Activated CD4-positive, alpha-beta T cell treated with anti-CD3 and anti-CD28 coated beads for 24 hours (primary cell): ENCODE results near the gene ADCY7.

ENCODE experiments used
- DNase-seq, 2 donors: peaks; one replicate each; pipeline ENCODE4 v3.0.0-alpha.2; 2020; ENCODE audit warnings: low read depth in 2 of 2

ADCY7 gene

GRCh38 chr16:50282010-50282538 is 15.7 kb downstream of the ADCY7 start:
- DNase-seq = no peak

DNA sequence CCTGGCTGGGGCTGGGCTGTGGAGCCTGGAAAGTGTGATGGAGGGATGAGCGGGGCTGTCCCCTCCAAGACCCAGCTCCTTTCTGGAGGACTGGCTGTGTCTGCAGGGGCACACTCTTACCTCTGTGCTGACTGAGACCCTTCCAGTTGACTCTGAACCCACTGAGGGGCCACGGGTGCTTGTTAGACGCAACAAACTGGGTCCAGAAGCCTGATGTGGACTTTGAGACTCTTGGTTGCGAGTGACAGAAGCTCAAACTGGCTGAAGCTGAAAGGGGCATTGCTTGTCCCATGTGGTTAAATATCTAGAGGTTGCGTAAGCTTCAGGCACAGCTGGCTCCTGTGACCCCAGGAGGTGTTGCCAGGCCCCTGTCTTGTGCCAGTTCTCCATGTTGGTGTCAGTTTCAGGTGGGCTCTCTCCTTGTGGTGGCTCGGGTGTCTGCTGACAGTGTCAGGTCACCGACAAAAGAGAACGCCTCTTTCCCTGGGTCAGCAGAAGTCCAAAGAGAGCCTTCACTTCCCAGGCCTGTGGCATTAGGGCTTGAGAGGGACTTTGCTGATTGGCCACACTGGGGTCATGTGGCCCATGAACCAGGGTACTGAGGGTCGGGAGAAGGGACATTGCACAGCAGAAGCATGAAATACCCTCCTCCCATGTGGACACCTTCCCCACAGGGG is 16.7 kb downstream of the ADCY7 start:
- no peak for DNase-seq

DNA sequence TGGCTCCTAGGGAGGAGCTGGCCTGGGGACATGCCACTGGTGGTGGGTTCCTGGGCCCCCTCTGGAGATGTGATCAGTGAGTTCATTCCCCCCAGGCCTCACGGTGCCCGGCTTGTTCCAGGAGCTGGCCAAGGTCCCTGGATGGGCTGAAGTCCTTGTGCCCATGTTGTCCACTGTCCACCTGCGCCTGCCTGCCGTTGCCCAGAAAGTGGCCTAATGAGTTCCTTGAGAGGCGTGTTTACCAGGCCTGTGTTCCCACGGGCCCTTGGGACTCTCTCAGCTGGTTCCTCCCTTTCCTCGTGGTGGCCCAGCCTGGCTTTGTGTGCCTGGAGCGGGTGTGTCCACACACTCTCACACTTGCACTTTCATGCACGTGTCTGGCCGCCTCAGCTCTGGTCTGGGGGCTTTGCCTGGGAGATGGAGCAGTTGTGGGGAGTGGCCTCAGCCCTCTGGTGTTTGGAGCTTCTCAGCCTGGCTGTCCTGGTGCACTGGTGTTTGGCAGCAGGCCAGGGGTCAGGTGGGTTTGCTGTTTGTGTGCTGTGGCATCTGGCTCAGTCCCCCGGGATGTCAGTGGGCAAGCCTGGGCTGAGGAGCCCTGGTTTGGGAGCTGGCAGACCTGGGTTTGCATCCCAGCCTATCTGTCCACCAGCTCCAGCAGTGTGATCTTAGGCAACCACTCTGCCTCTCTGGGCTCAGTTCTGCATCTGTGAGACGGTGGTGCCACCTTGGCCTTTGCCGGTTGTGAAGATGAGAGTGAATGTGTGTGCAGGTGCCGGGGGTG is 18.0 kb downstream of the ADCY7 start:
- DNase-seq = no peak

- no peak for DNase-seq
These were observed 19.2 kb downstream of the ADCY7 start for GRCh38 chr16:50285406-50286003.

DNA sequence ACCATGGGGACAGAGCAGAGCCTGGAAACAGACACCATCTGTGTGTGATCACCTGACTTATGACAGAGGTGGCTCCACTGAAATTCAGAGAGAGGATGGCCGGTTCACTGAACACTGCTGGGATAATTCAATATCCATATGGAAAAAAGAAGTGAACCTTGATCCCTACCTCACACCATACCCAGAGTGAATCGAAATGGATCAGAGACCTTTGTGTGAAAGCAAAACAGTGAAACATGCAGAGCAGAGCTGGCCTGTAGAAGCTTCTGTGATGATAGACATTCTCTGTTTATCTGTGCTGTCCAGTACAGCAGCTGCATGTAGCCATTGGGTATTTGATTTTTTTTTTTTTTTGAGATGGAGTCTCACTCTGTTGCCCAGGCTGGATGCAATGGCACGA is 20.3 kb downstream of the ADCY7 start:
- no peak for DNase-seq

DNA sequence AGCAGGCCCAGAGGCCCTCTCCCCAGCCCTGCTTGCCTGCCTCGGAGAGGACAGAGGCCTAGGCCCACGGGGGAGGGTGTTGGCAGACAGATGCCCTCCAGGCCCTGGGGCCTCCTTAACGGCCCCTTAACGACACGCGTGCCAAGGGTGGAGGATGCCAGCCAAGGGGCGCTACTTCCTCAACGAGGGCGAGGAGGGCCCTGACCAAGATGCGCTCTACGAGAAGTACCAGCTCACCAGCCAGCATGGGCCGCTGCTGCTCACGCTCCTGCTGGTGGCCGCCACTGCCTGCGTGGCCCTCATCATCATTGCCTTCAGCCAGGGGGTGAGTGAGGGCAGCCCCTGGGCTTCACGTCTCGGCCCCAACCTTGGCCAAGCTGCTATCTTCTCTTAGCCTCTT is 21.7 kb downstream of the ADCY7 start:
- DNase-seq = no peak

- no peak for DNase-seq
These were observed 22.6 kb downstream of the ADCY7 start for GRCh38 chr16:50288920-50289319.

DNA sequence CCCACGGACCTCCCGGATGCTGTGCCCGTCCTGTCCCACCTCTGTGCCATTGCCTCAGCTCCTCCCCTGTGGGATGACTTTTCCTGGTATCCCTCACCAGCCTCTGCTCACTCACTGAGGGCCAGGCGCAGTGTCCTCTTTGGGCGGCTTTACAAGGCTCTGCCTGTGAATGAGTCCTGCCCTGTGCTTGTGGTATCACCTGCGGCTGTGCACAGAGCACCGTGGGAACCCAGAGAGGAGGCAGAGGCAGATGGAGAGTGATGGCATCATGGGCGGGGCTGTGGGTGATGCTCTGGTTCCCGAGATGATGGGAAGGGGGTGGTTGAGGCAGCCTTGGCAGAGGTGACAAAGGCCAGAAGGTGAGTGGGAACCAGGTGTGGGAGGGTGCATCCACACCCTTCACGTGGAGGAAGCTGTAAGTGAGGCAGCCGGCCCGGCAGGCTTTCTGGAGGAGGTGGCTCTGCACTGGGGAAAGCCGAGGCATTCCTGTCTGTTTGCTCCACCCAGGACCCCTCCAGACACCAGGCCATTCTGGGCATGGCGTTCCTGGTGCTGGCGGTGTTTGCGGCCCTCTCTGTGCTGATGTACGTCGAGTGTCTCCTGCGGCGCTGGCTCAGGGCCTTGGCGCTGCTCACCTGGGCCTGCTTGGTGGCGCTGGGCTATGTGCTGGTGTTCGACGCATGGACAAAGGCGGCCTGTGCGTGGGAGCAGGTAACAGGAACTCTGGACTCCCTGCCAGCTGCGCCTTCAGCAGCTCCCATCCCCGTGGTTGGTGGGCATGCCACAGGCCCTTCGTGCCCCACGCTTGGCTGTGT is 23.8 kb downstream of the ADCY7 start:
- DNase-seq = no peak

GRCh38 chr16:50290856-50291255 is 24.5 kb downstream of the ADCY7 start:
- no peak for DNase-seq

DNA sequence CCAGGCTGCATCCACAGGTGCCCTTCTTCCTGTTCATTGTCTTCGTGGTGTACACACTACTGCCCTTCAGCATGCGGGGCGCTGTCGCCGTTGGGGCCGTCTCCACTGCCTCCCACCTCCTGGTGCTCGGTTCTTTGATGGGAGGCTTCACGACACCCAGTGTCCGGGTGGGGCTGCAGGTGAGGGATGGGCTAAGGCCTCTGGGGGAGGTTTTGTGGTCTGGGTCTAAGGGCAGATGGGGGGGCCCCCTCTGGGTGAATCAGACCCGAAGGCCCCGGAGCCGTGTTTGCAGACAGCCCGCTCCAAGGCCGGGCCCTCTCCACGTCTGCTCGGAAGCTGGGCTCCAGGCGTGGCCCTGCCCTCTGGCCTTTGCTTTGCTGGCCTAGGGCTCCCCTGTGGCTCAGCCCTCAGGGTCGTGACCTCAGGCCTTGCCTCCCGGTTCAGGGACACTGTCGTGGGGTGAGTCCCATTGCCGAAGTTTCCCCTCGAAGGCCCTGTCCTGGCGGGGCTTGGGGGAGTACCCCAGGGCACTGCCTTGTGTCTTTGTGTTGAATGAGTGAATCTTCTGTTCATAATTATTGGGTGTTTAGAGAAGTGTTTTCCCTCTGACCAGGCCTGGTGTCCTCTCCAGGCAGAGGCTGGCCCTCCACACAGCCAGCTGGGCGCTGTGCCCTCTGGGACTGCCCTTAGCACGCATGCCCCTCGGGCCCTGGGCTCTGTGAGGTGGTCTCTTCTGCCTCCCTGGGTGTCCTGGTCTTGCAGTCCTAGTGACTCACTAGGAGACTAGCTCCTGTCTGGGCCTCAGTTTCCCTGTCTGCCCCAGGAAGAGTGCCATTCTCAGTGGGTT is 25.6 kb downstream of the ADCY7 start:
- no peak for DNase-seq

DNA sequence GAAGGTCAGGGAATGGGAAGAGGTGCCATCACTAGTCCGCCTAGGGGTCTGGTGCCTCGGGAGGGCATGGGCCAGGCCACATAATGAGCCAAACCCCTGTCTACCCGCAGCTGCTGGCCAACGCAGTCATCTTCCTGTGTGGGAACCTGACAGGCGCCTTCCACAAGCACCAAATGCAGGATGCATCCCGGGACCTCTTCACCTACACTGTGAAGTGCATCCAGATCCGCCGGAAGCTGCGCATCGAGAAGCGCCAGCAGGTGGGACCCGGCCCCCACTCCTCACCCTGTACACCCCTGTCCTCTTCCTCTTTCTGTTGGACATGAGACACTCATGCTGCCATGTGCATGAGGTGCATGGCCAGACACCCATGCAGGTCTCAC is 26.2 kb downstream of the ADCY7 start:
- no peak for DNase-seq

DNA sequence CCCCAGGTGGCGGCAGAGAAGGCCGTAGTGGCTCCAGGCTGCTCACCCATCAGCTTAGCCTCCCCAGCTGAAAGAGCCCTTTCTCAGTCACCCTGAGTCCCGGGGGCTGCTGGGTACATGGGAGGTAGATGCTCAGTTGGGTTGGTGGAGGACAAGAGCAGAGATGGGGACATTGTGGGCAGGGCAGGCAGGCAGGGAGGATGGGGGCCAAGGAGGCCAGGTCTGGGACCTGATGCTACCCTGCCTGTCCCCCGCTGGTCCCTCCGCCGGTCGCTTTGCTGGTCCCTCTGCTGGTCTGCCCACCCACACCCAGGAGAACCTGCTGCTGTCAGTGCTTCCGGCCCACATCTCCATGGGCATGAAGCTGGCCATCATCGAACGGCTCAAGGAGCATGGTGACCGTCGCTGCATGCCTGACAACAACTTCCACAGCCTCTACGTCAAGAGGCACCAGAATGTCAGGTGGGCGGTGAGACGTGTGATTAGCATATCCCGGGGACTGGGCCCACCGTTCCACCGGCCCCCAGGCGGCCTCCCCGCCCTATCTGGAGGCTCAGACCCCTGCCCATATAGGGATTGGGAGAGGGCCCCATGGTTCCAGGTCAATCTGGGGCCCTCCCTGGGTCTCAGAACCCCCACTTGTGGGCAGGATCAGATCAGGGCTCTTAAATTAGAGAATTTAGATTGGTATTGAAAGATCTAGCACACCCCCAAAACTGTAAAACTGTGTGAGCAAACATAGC is 26.9 kb downstream of the ADCY7 start:
- DNase-seq = no peak

GRCh38 chr16:50293994-50294855 is 27.9 kb downstream of the ADCY7 start:
- DNase-seq = no peak

DNA sequence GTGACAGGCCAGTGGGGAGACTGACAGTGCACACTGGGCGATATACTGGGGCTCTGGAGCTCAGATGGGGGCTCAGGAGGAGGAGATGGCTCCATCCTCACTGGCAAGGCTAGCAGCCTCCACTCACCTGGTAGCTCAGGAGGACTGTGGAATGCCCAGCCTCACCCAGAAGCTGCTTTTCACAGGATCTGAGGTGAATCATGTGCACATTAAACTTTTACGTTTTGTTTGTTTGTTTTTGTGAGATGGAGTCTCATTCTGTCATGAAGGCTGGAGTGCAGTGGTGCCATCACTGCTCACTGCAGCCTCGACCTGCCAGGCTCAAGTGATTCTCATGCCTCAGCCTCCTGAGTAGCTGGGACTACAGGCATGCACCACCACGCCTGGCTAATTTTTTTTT is 28.6 kb downstream of the ADCY7 start:
- DNase-seq = no peak

DNA sequence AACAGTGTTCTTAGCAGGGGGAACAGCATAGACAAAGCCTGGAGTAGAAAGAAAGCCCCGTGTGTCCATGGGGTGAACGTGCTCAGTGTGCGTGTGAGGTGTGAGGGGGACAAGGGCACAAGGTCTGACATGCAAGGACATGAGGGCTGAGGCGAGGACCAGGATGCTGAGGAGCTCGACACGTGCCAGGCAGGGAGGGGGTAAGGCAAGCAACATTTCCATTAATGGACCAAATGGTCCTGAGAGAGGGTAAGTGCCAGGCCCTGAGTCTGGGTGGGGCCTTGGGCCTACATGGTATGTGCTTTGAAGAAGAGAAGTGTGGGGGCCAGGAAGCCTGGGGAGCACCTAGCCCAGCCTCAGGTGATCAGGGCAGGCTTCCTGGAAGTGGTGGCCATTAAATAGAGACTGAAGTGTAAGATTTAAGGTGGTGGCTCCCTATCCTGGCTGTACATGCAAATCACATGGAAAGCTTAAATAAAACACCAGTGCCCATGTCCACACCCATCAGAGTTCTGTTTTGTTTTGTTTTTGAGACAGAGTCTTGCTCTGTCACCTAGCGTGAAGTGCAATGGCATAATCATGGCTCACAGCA is 29.3 kb downstream of the ADCY7 start:
- DNase-seq = no peak

DNA sequence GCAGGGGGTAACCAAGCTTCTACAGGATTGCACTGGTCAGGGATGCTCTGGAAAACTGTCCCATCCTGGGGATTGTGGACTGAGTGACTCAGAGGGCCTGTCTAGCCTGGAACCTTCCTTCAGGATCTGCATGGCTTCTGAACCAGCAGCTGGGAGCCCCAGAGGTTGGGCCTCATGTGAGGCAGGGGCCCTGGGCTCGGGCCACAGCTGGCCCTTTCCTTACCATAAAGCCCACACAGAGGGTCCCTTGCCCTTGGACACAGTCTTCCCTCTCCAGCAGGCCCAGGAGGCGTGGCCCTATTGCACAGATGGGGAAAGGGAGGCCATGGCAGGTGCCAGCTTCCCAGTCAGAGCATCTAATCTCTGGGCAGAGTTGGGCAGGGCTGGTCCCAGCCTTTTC is 30.5 kb downstream of the ADCY7 start:
- no peak for DNase-seq

- DNase-seq = no peak
These were observed 31.1 kb downstream of the ADCY7 start for GRCh38 chr16:50297301-50298074.

GRCh38 chr16:50298075-50298460 is 31.7 kb downstream of the ADCY7 start:
- no peak for DNase-seq
